Stimulated activated memory B cell treated with anti-CD40 and anti-IgM and Interleukin-4, amounts not matched to agents 10 μg/mL and 1 μg/mL and 100 μg/mL, for 72 hours (primary cell): ENCODE results near the gene EBF3.

Experiments used
- ATAC-seq: fragments of 150-1000 bp; cut with Tn5 transposase; 2 replicates; pipeline ENCODE4 v1.10.0; 2021
- H3K27ac Mint-ChIP-seq: one replicate; pipeline ENCODE4 v1.8.0; 2022; ENCODE audit warnings: mild to moderate bottlenecking, mixed read lengths
- H3K27me3 Mint-ChIP-seq: one replicate; pipeline ENCODE4 v1.8.0; 2022; ENCODE audit warnings: mixed read lengths
- H3K36me3 Mint-ChIP-seq: one replicate; pipeline ENCODE4 v1.8.0; 2022; ENCODE audit warnings: mixed read lengths
- H3K4me1 Mint-ChIP-seq: one replicate; pipeline ENCODE4 v1.8.0; 2022; ENCODE audit warnings: mixed read lengths
- H3K4me3 Mint-ChIP-seq: one replicate; pipeline ENCODE4 v1.8.0; 2022; ENCODE audit warnings: mild to moderate bottlenecking, moderate library complexity, mixed read lengths
- H3K9me3 Mint-ChIP-seq: one replicate; pipeline ENCODE4 v1.8.0; 2022; ENCODE audit warnings: mixed read lengths

Gene EBF3

DNA sequence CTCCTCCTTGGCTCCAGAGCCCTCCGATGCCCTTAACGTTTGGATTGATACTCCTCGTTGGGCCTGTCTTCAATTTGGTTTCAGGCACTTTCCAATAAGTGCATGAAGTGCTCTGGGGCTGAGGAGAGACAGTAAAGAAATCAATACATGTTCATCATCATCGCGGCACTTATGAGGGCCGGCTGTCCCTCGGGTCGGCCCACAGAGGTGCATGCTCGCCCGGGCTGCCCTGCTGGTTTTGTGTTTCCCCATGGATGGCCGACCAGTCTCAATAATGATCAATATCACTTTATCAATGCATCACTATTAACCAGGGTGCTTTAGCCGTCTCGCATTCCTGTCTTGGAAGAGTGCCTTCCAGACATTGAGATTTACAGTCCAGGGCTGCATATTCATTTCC lies 154.2 kb downstream of the EBF3 start:
- Mint-ChIP-seq H3K36me3 (no peaks in the 10 kb centered on the region), H3K27ac (no peak overlapping the region), H3K9me3 (peaks cover 5% of the 10 kb centered on the region), H3K27me3 (peaks cover 8% of the 10 kb centered on the region), H3K4me3 (no peak overlapping the region), H3K4me1 (no peaks in the 10 kb centered on the region)
- no peak for ATAC-seq

GRCh38 chr10:129809431-129809830 lies 154.6 kb downstream of the EBF3 start:
- no peak for ATAC-seq
- H3K9me3 Mint-ChIP-seq = peaks cover 5% of the 10 kb centered on the region
- H3K36me3 Mint-ChIP-seq = no peaks in the 10 kb centered on the region
- H3K27ac Mint-ChIP-seq = no peak overlapping the region
- H3K4me3 Mint-ChIP-seq = no peak overlapping the region
- H3K4me1 Mint-ChIP-seq = no peaks in the 10 kb centered on the region
- H3K27me3 Mint-ChIP-seq = peaks cover 8% of the 10 kb centered on the region

DNA sequence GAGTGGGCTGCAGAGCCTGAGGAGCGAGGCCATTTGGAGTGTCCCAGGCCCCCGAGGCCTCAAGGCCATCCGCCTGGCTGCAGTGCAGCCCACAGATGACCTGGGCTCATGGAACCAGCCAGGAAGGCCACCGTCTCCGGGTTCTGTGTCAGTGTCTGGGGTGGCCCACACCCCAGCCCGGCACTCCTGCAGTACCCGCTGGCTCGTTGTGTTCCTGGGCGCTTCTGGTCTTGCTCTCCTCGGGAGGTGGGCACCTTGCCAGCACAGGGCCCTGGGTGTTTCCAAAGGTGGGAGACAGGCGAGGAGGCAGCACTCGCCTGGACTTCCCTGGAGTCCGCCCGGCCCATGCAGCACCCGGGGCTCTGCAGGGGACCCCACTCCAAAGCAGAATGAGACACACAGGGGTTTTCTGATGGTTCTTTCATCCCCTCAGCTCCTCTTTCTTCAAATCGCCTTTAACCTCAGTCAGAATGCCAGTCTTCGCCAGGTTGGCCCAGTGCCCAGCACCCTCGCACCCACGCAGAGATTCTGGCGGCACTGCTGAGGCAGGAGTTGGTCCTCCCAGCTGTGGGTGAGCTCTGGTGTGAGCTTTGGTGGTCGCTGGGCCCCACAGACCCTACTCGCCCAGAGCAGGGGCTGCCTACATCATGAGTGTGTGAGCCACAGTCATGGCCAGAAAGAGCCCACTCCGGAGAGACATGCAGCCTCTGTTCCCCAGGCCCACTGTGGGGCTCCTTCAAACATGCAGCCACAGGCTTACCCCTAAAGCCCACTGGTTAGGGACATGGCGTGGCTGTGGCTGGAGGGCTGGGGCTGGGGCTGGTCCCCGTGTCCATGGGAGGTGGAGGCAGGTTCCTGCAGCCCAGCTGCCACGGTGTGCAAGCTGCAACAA lies 155.7 kb downstream of the EBF3 start:
- Mint-ChIP-seq H3K27me3 (peaks cover 8% of the 10 kb centered on the region), H3K36me3 (no peaks in the 10 kb centered on the region), H3K27ac (no peak overlapping the region), H3K4me3 (no peak overlapping the region), H3K9me3 (peaks cover 7% of the 10 kb centered on the region), H3K4me1 (no peaks in the 10 kb centered on the region)
- no peak for ATAC-seq

DNA sequence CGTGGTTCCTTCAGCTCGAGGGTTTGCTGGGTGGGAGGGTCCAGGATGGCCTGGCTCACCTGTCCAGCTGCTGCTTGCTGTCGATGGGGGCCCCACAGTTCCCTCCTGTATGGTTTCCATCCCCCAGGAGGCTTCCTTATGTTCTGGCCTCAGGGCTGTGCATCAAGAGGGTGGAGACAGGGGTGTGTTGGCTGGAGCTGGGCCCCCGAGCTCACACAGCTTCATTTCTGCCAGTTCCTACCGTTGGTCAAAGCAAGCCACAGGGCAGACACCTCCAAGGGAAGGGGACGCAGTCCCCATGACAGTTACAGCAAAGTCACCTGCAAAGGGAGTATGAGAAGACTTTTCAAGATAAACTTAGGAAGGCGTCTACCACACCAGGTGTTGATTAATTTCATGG lies 156.9 kb downstream of the EBF3 start:
- no peak overlapping the region for H3K4me3 Mint-ChIP-seq
- no peak for ATAC-seq
- H3K9me3 Mint-ChIP-seq = peaks cover 12% of the 10 kb centered on the region
- H3K4me1 Mint-ChIP-seq = no peaks in the 10 kb centered on the region
- no peaks in the 10 kb centered on the region for H3K36me3 Mint-ChIP-seq
- H3K27ac Mint-ChIP-seq = no peak overlapping the region
- no peaks in the 10 kb centered on the region for H3K27me3 Mint-ChIP-seq

GRCh38 chr10:129800796-129801340 lies 163.2 kb downstream of the EBF3 start:
- H3K27ac Mint-ChIP-seq = no peak overlapping the region
- no peaks in the 10 kb centered on the region for H3K4me1 Mint-ChIP-seq
- no peaks in the 10 kb centered on the region for H3K27me3 Mint-ChIP-seq
- no peaks in the 10 kb centered on the region for H3K36me3 Mint-ChIP-seq
- no peak for ATAC-seq
- H3K4me3 Mint-ChIP-seq = no peak overlapping the region
- peaks cover 23% of the 10 kb centered on the region for H3K9me3 Mint-ChIP-seq

DNA sequence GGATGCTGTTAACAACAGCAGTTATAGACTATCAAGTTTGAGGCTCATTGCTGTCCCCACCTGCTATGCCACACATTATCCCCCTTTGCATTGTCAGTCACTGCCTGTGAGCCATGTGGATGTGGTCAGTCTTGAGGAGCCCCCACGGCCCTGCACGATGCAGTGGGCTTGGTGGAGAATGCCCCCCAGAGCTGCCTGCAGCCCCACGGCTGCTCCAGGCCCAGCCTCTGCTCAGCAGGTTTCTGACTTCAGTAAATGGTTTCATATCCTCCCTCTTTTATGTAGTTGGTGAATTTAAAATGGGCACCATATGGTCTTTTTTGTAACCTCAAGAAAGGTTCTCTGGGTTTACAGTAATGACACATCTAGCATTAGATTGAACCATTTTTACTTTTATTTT lies 164.1 kb downstream of the EBF3 start:
- ATAC-seq = no peak
- Mint-ChIP-seq H3K36me3 (no peaks in the 10 kb centered on the region), H3K4me1 (no peaks in the 10 kb centered on the region), H3K27ac (no peak overlapping the region), H3K9me3 (peaks cover 27% of the 10 kb centered on the region), H3K4me3 (no peak overlapping the region), H3K27me3 (no peaks in the 10 kb centered on the region)

- H3K27me3 Mint-ChIP-seq = no peaks in the 10 kb centered on the region
- peaks cover 33% of the 10 kb centered on the region for H3K9me3 Mint-ChIP-seq
- no peaks in the 10 kb centered on the region for H3K36me3 Mint-ChIP-seq
- no peak for ATAC-seq
- H3K4me1 Mint-ChIP-seq = no peaks in the 10 kb centered on the region
- no peak overlapping the region for H3K4me3 Mint-ChIP-seq
- H3K27ac Mint-ChIP-seq = no peak overlapping the region
Measured at GRCh38 chr10:129796710-129797420, 167.2 kb downstream of the EBF3 start.

GRCh38 chr10:129793996-129794395 lies 170.1 kb downstream of the EBF3 start:
- Mint-ChIP-seq H3K4me3 (no peak overlapping the region), H3K9me3 (peaks cover 32% of the 10 kb centered on the region), H3K27me3 (no peaks in the 10 kb centered on the region), H3K4me1 (no peaks in the 10 kb centered on the region), H3K27ac (no peak overlapping the region), H3K36me3 (no peaks in the 10 kb centered on the region)
- no peak for ATAC-seq

DNA sequence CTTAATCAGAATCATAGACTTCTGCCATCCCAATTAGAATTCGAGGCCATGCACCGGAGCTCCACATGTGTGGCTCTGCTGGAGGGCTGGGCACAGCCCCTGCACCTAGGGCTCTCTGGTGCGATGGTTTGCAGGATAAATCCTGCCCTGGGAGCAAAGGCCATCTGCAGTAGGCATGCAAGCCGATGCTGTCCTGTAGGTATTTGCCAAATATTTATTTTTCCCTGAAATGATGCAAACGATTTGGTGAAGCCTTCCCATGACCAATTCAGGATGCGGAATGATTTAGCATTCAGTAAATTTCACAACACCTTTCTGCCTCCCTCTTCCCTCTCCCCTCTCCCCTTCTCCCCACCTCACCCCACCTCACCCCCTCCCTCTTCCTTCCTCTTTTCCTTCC lies 170.6 kb downstream of the EBF3 start:
- ATAC-seq = no peak
- no peaks in the 10 kb centered on the region for H3K4me1 Mint-ChIP-seq
- no peak overlapping the region for H3K27ac Mint-ChIP-seq
- no peak overlapping the region for H3K4me3 Mint-ChIP-seq
- no peaks in the 10 kb centered on the region for H3K27me3 Mint-ChIP-seq
- H3K36me3 Mint-ChIP-seq = no peaks in the 10 kb centered on the region
- peaks cover 27% of the 10 kb centered on the region for H3K9me3 Mint-ChIP-seq

- H3K4me3 Mint-ChIP-seq = no peak overlapping the region
- H3K9me3 Mint-ChIP-seq = peaks cover 22% of the 10 kb centered on the region
- no peaks in the 10 kb centered on the region for H3K27me3 Mint-ChIP-seq
- H3K27ac Mint-ChIP-seq = no peak overlapping the region
- no peak for ATAC-seq
- no peaks in the 10 kb centered on the region for H3K4me1 Mint-ChIP-seq
- H3K36me3 Mint-ChIP-seq = no peaks in the 10 kb centered on the region
Measured at GRCh38 chr10:129792864-129793263, 171.2 kb downstream of the EBF3 start.

- Mint-ChIP-seq H3K4me1 (no peaks in the 10 kb centered on the region), H3K9me3 (peaks cover 27% of the 10 kb centered on the region), H3K27me3 (no peaks in the 10 kb centered on the region), H3K27ac (no peak overlapping the region), H3K4me3 (no peak overlapping the region), H3K36me3 (peaks cover 5% of the 10 kb centered on the region)
- no peak for ATAC-seq
Measured at GRCh38 chr10:129792141-129792540, 171.9 kb downstream of the EBF3 start.

GRCh38 chr10:129790715-129791446 lies 173.2 kb downstream of the EBF3 start:
- H3K4me1 Mint-ChIP-seq = no peaks in the 10 kb centered on the region
- no peaks in the 10 kb centered on the region for H3K27me3 Mint-ChIP-seq
- no peak for ATAC-seq
- no peak overlapping the region for H3K4me3 Mint-ChIP-seq
- H3K36me3 Mint-ChIP-seq = peaks cover 9% of the 10 kb centered on the region
- peaks cover 29% of the 10 kb centered on the region for H3K9me3 Mint-ChIP-seq
- H3K27ac Mint-ChIP-seq = no peak overlapping the region

DNA sequence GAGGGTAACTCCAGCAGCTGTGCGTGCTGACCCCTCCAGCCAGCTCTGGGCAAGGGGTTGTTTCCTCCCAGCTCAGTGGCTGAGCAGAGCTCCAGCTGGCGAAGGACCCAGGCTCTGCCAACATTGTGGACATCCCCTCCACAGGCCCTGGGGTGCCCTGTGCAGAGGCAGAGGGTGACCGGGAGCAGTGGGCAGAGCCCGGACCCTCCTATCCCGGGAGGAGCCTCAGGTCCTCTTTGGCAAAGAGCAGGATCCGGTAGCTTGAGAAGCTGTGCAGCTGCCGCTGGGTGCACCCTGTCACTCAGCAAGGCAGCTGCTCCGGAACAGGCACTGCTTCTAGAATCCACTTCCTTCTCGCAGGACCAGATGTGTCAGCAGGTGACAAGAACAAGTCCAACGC lies 175.9 kb downstream of the EBF3 start:
- Mint-ChIP-seq H3K27ac (no peak overlapping the region), H3K27me3 (no peaks in the 10 kb centered on the region), H3K36me3 (peaks cover 13% of the 10 kb centered on the region), H3K9me3 (peaks cover 24% of the 10 kb centered on the region), H3K4me1 (no peaks in the 10 kb centered on the region), H3K4me3 (no peak overlapping the region)
- ATAC-seq = no peak

DNA sequence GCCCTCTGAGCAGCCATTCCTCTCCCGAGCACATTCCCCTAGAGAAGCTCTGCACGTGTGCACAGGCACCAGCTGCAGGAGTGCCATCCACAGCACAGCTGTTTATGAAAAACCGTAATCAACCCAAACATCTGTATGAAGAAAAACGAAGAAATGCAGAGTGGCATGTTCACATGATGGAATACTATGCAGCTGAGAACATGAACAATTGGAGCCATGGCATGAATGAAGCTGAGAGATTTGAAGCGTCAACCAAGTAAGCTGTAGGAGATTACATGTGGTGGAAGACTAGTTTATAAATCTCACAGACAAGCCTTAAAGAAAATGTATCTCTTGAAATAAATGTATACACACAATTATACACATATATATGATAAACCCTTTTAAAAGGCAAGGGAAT lies 176.5 kb downstream of the EBF3 start:
- ATAC-seq = no peak
- peaks cover 13% of the 10 kb centered on the region for H3K36me3 Mint-ChIP-seq
- no peaks in the 10 kb centered on the region for H3K27me3 Mint-ChIP-seq
- H3K4me3 Mint-ChIP-seq = no peak overlapping the region
- peaks cover 18% of the 10 kb centered on the region for H3K9me3 Mint-ChIP-seq
- H3K27ac Mint-ChIP-seq = no peak overlapping the region
- H3K4me1 Mint-ChIP-seq = no peaks in the 10 kb centered on the region

GRCh38 chr10:129786216-129786615 lies 177.9 kb downstream of the EBF3 start:
- ATAC-seq = no peak
- Mint-ChIP-seq H3K27me3 (no peaks in the 10 kb centered on the region), H3K4me1 (no peaks in the 10 kb centered on the region), H3K27ac (no peak overlapping the region), H3K9me3 (peaks cover 15% of the 10 kb centered on the region), H3K36me3 (peaks cover 13% of the 10 kb centered on the region), H3K4me3 (no peak overlapping the region)
